DOHH2 (cell line): ENCODE measurements around the gene OR51A4.

Experiments used
- H3F3A ChIP-seq: fragments of 200-600 bp; sonication (generic), shearing (Covaris generic); 2 replicates; pipeline ENCODE4 v1.6.0; 2016; ENCODE audit warnings: antibody characterized with exemption, mild to moderate bottlenecking; ENCODE audit not compliant: control insufficient read depth, insufficient read depth
- H3K27ac ChIP-seq: fragments of 200-600 bp; sonication (generic); 2 replicates; pipeline ENCODE4 v1.5.1; 2014; ENCODE audit warnings: low read depth, mild to moderate bottlenecking, low read length, moderate library complexity
- H3K27me3 ChIP-seq: fragments of 200-600 bp; sonication (generic); 2 replicates; pipeline ENCODE4 v1.6.1; 2014; ENCODE audit warnings: mild to moderate bottlenecking, low read length, mixed read lengths; ENCODE audit not compliant: control insufficient read depth
- H3K36me3 ChIP-seq: fragments of 200-600 bp; sonication (generic); 2 replicates; pipeline ENCODE4 v1.6.1; 2014; ENCODE audit warnings: mild to moderate bottlenecking, low read length, moderate library complexity, mixed read lengths; ENCODE audit not compliant: control insufficient read depth
- H3K4me1 ChIP-seq: fragments of 200-600 bp; sonication (generic); 2 replicates; pipeline ENCODE4 v1.6.1; 2014; ENCODE audit warnings: mild to moderate bottlenecking, low read length, mixed read lengths; ENCODE audit not compliant: control insufficient read depth
- H3K4me2 ChIP-seq: fragments of 200-600 bp; sonication (generic); 2 replicates; pipeline ENCODE4 v1.6.0; 2014; ENCODE audit warnings: mild to moderate bottlenecking, low read length, moderate library complexity
- H3K4me3 ChIP-seq: fragments of 200-600 bp; sonication (generic); 2 replicates; pipeline ENCODE4 v1.5.1; 2014; ENCODE audit warnings: mild to moderate bottlenecking, low read length, mixed read lengths
- H3K79me2 ChIP-seq: fragments of 200-600 bp; sonication (generic); 2 replicates; pipeline ENCODE4 v1.6.1; 2014; ENCODE audit warnings: mild to moderate bottlenecking, low read length, mixed read lengths; ENCODE audit not compliant: control insufficient read depth
- H3K9me2 ChIP-seq: fragments of 200-600 bp; sonication (generic); replicated peaks from 2 replicates; pipeline ENCODE4 v1.6.1; 2014; ENCODE audit warnings: mild to moderate bottlenecking, low read length, mixed read lengths; ENCODE audit not compliant: control insufficient read depth
- H3K9me3 ChIP-seq: fragments of 200-600 bp; sonication (generic); 2 replicates; pipeline ENCODE4 v1.6.1; 2014; ENCODE audit warnings: antibody characterized with exemption, low read length, mixed read lengths; ENCODE audit not compliant: control insufficient read depth, insufficient read depth
- H4K20me1 ChIP-seq: fragments of 200-600 bp; sonication (generic); 2 replicates; pipeline ENCODE4 v1.6.0; 2014; ENCODE audit warnings: low read depth, mild to moderate bottlenecking, antibody characterized with exemption, low read length, moderate library complexity; ENCODE audit not compliant: control insufficient read depth, insufficient read depth
- EZH2phosphoT487 ChIP-seq: fragments of 200-600 bp; sonication (generic); IDR thresholded peaks from 2 replicates; pipeline ENCODE4 v1.6.1; 2017; ENCODE audit warnings: borderline replicate concordance, mild to moderate bottlenecking, antibody characterized with exemption, low read length, moderate library complexity, mixed read lengths
- TF ChIP-seq, protein P1 (sequence below): fragments of 200-600 bp; sonication (generic); IDR thresholded peaks from one replicate; pipeline ENCODE4 v1.5.1; 2014; ENCODE audit warnings: antibody characterized with exemption, mild to moderate bottlenecking, low read depth, low read length; ENCODE audit not compliant: poor library complexity, severe bottlenecking

OR51A4 gene

DNA sequence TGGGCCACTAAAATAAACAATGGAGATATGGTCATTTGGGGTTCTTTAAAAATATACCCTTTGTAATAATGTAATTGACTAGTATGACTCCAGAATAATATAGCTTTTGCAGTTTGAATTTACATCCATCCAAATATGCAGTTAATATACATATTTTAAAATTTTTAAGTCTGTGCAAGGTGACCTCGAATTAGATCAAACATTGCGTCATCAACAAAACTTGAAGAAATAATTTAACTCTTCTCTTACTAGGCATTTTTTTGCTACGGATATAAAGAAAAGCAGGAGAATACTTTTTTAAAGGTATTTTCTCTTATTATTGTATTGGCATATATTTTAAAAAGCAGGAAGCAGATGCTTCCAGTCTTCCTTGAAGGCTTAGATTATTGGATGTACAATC lies 10.7 kb downstream of the OR51A4 start:
- no peaks in the 10 kb centered on the region for H3K79me2 ChIP-seq
- no peak overlapping the region for H3K27ac ChIP-seq
- no peaks in the 10 kb centered on the region for H3K9me3 ChIP-seq
- H3F3A ChIP-seq: no peaks in the 10 kb centered on the region
- no peak overlapping the region for H3K4me3 ChIP-seq
- no peaks in the 10 kb centered on the region for H4K20me1 ChIP-seq
- TF ChIP-seq, protein P1, sequence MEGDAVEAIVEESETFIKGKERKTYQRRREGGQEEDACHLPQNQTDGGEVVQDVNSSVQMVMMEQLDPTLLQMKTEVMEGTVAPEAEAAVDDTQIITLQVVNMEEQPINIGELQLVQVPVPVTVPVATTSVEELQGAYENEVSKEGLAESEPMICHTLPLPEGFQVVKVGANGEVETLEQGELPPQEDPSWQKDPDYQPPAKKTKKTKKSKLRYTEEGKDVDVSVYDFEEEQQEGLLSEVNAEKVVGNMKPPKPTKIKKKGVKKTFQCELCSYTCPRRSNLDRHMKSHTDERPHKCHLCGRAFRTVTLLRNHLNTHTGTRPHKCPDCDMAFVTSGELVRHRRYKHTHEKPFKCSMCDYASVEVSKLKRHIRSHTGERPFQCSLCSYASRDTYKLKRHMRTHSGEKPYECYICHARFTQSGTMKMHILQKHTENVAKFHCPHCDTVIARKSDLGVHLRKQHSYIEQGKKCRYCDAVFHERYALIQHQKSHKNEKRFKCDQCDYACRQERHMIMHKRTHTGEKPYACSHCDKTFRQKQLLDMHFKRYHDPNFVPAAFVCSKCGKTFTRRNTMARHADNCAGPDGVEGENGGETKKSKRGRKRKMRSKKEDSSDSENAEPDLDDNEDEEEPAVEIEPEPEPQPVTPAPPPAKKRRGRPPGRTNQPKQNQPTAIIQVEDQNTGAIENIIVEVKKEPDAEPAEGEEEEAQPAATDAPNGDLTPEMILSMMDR: no peak
- TF ChIP-seq EZH2phosphoT487: no peak
- H3K27me3 ChIP-seq: no peaks in the 10 kb centered on the region
- H3K4me2 ChIP-seq: no peak overlapping the region
- no peaks in the 10 kb centered on the region for H3K36me3 ChIP-seq
- no peaks in the 10 kb centered on the region for H3K4me1 ChIP-seq
- H3K9me2 ChIP-seq: no peaks in the 10 kb centered on the region

DNA sequence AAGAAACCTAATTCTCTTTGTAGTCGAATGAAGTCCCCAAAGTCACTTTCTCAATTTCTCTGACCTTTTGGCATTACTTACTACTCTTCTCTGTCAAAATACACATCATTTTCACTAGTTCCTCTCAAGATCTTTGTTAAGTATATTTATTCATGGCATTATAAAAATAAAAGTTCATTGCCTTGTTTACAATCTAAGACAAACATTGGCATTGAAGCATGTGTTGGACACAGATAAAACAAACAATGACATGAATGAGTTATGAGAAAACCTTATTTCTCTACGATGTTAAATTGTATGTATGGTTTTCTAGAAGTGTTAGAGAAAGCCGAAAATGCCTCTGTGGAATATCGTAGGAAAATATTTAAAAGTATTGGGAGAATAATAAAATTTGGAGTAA lies 14.7 kb downstream of the OR51A4 start:
- Histone ChIP-seq H3K27me3 (no peaks in the 10 kb centered on the region), H3K4me2 (no peak overlapping the region), H3K27ac (no peak overlapping the region), H4K20me1 (no peaks in the 10 kb centered on the region), H3K79me2 (no peaks in the 10 kb centered on the region), H3F3A (no peaks in the 10 kb centered on the region), H3K9me2 (no peaks in the 10 kb centered on the region), H3K4me1 (no peaks in the 10 kb centered on the region), H3K36me3 (no peaks in the 10 kb centered on the region), H3K9me3 (no peaks in the 10 kb centered on the region), H3K4me3 (no peak overlapping the region)
- no peak for TF ChIP-seq EZH2phosphoT487
- TF ChIP-seq, protein P1: no peak

DNA sequence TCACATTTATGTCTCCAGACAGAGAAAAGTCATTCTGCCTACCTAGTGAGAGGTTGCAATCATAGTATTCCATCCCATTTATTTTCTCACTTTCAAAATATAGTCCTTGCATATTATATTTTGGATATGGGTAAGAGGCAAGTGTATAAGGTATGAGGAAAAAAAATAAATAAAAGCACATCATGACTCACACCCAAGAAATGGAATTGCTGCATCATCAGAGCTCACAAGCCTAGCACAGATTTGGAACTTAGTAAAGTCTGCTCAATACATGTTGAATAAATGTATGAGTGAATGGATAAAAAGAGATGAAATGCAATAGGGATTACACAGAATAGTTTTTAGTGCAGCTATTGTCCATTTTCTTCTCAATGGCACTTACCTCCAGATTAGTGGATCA lies 20.8 kb downstream of the OR51A4 start:
- Histone ChIP-seq H3K4me1 (no peaks in the 10 kb centered on the region), H3K27me3 (no peaks in the 10 kb centered on the region), H3K36me3 (no peaks in the 10 kb centered on the region), H3K27ac (no peak overlapping the region), H3K9me2 (no peaks in the 10 kb centered on the region), H3K79me2 (no peaks in the 10 kb centered on the region), H3K4me3 (no peak overlapping the region), H4K20me1 (no peaks in the 10 kb centered on the region), H3K4me2 (no peak overlapping the region), H3K9me3 (no peaks in the 10 kb centered on the region), H3F3A (no peaks in the 10 kb centered on the region)
- no peak for TF ChIP-seq EZH2phosphoT487
- TF ChIP-seq, protein P1: no peak

DNA sequence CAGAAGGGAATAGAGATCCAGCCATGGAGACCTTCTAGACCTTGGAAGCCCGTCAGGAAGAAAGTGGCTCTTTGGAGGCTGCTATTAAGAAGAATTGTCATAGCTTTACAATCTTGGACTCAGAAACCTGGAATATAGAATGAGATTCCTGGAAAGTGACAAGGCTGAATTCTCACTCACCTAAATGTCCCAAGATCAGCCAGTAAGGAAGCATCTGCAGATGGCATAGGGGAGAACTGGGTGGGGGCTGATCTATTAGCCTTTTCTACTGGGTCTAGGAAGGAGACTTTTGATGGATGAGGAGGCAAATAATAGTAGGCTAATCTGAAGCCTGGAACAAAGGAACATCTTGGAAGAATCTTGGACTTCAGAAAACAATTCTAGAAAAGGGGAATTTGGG lies 23.2 kb downstream of the OR51A4 start, which contains the start of gene OR51G1:
OR51G1 (minus strand) TSS at position 101 of the 400 bp plus-strand sequence; CDS start at position 101, 0 bp downstream.
- no peak within 1 kb of the TSS for H3K27ac ChIP-seq
- no peaks in the 10 kb centered on the region for H3K36me3 ChIP-seq
- TF ChIP-seq, protein P1: no peak
- TF ChIP-seq EZH2phosphoT487: no peak
- no peaks in the 10 kb centered on the region for H3K9me2 ChIP-seq
- no peaks in the 10 kb centered on the region for H3K27me3 ChIP-seq
- H3K4me2 ChIP-seq: no peak within 1 kb of the TSS
- H3K9me3 ChIP-seq: no peaks in the 10 kb centered on the region
- no peaks in the 10 kb centered on the region for H3F3A ChIP-seq
- no peaks in the 10 kb centered on the region for H3K79me2 ChIP-seq
- H4K20me1 ChIP-seq: no peaks in the 10 kb centered on the region
- no peak within 1 kb of the TSS for H3K4me3 ChIP-seq
- no peaks in the 10 kb centered on the region for H3K4me1 ChIP-seq
